ENCODE results near the gene HLA-DRB5.

DNA sequence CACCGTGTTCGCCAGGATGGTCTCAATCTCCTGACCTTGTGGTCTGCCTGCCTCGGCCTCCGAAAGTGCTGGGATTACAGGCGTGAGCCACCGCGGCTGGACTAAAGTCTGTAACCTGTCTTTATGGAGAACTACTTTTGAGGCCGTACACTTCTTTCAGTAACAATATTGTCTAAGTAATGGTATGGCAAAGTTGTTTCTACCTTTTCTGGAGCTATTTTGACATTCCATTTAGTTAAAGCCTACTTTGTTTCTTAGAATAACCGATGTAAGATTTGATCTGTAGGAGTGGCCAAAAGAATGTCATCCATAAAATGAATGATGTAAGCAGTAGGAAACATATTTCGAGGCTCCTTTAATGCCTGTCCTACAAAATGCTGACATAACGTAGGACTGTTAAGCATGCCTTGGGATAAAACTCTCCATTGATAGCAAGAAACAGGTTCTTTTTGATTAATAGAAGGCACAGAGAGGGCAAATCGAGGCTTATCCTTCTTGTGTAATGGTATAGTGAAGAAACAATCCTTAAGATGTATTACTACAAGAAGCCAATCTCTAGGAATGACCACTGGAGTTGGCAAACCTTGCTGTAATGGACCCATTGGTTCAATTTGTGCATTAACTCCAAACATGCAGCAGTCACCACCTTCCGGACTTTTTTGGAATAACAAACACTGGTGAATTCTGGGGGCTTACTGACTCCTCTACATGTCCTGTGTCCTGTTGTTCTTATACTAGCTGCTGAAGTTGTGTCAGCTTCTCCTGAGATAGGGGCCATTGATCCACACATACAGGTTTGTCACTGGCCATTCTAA lies 54.5 kb downstream of the HLA-DRB5 start:
- no peak for TF ChIP-seq ZFX (IDR thresholded peaks at IDR 0.05; ENCODE audit: borderline replicate concordance)
- TF ChIP-seq, protein P1, sequence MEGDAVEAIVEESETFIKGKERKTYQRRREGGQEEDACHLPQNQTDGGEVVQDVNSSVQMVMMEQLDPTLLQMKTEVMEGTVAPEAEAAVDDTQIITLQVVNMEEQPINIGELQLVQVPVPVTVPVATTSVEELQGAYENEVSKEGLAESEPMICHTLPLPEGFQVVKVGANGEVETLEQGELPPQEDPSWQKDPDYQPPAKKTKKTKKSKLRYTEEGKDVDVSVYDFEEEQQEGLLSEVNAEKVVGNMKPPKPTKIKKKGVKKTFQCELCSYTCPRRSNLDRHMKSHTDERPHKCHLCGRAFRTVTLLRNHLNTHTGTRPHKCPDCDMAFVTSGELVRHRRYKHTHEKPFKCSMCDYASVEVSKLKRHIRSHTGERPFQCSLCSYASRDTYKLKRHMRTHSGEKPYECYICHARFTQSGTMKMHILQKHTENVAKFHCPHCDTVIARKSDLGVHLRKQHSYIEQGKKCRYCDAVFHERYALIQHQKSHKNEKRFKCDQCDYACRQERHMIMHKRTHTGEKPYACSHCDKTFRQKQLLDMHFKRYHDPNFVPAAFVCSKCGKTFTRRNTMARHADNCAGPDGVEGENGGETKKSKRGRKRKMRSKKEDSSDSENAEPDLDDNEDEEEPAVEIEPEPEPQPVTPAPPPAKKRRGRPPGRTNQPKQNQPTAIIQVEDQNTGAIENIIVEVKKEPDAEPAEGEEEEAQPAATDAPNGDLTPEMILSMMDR (IDR thresholded peaks at IDR 0.05) = 0 out of 2 replicates have a peak, but pooled peaks have one; percentile 4
